Upper lobe of right lung (tissue), 1 donor: ENCODE results near the gene GSK3B. TPM values are rescaled to one million over a fixed set of nuclear protein-coding genes. Genes with fewer than 3 reads are reported as not detected.

Experiments used
- ATAC-seq: fragments of 200-7000 bp; cut with Tn5 transposase; one replicate; pipeline ENCODE4 v1.9.1; 2020; ENCODE audit warnings: mild to moderate bottlenecking, moderate library complexity
- DNase-seq: peaks from one replicate; pipeline ENCODE4 v3.0.0-alpha.2; 2020
- H3K27ac ChIP-seq: fragments of 200-600 bp; one replicate; pipeline ENCODE4 v1.8.0; 2022
- H3K27me3 ChIP-seq: fragments of 200-600 bp; one replicate; pipeline ENCODE4 v1.8.0; 2022; ENCODE audit warnings: mild to moderate bottlenecking
- H3K36me3 ChIP-seq: fragments of 200-600 bp; one replicate; pipeline ENCODE4 v1.8.0; 2022
- H3K4me1 ChIP-seq: fragments of 200-600 bp; one replicate; pipeline ENCODE4 v1.8.0; 2022
- H3K4me3 ChIP-seq: fragments of 200-600 bp; one replicate; pipeline ENCODE4 v1.8.0; 2022; ENCODE audit warnings: mild to moderate bottlenecking
- H3K9me3 ChIP-seq: fragments of 200-600 bp; one replicate; pipeline ENCODE4 v1.8.0; 2022
- intact Hi-C: fragments of 100-400 bp; cut with DNase I; formaldehyde crosslinking; loops from one replicate; pipeline ENCODE4 v1.11.0; 2022
- total RNA-seq: library from RNA; stranded (reverse); fragmentation: NEBNext Ultra II Directional; extraction: Animal tissue kit (Norgen Biotek cat#: 25700); gene quantifications from one replicate; pipeline ENCODE4 v1.2.1, GENCODE V29; 2021
- TF ChIP-seq, protein P1 (sequence below): fragments of 200-600 bp; IDR thresholded peaks from one replicate; pipeline ENCODE4 v1.8.0; 2022; ENCODE audit warnings: antibody characterized with exemption
- donor health status: DM: no; HTN: yes; CAD: no; lungs with severe emphysema.

The GSK3B gene
- total RNA-seq, 1 donor from 2014 or later: 55.2 TPM

DNA sequence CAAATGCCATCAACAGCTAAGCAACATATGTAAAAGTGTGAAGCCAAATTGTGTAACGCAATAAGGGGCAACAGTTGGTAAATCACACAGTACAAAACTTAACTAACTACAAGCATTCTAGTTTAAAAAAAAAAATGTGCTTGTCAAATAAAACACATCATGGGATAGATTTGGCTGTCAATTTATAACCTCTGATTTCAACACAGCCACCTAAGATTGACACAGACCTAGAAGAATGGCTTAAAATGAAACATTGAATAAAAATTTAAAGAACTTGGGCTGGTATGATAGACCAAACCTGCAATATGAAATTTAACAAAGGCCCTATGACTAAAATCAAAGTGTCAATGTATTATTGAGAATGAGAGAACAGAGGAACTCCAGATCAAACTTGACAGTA lies 164.0 kb downstream of the GSK3B start:
- intact Hi-C loops: no loop called here
- no peak for ATAC-seq
- TF ChIP-seq, protein P1, sequence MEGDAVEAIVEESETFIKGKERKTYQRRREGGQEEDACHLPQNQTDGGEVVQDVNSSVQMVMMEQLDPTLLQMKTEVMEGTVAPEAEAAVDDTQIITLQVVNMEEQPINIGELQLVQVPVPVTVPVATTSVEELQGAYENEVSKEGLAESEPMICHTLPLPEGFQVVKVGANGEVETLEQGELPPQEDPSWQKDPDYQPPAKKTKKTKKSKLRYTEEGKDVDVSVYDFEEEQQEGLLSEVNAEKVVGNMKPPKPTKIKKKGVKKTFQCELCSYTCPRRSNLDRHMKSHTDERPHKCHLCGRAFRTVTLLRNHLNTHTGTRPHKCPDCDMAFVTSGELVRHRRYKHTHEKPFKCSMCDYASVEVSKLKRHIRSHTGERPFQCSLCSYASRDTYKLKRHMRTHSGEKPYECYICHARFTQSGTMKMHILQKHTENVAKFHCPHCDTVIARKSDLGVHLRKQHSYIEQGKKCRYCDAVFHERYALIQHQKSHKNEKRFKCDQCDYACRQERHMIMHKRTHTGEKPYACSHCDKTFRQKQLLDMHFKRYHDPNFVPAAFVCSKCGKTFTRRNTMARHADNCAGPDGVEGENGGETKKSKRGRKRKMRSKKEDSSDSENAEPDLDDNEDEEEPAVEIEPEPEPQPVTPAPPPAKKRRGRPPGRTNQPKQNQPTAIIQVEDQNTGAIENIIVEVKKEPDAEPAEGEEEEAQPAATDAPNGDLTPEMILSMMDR: no peak
- no peak for DNase-seq
- H3K9me3 ChIP-seq: no peaks in the 10 kb centered on the region
- no peaks in the 10 kb centered on the region for H3K36me3 ChIP-seq
- no peak overlapping the region for H3K27ac ChIP-seq
- H3K27me3 ChIP-seq: no peaks in the 10 kb centered on the region
- H3K4me3 ChIP-seq: no peak overlapping the region
- no peaks in the 10 kb centered on the region for H3K4me1 ChIP-seq

DNA sequence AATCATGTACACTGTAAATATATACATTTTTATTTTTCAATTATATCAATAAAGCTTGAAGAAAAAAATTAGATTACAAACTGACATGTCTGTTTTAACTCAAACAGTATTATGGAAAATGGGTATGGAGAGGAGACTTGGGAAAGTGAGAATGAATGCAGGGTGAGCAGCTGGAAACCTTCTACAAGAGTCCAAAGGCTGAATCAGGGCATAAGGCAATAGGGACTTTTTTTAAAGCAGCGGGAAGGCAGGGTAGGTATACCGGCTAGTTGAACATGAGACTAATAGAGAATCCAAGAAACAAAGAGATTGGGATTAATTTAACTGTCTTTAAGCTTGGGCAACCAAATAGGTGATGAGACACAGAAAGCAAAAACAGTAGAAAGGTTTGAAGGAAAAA lies 167.1 kb downstream of the GSK3B start:
- no peaks in the 10 kb centered on the region for H3K9me3 ChIP-seq
- TF ChIP-seq, protein P1: no peak
- intact Hi-C loops: no loop called here
- no peak overlapping the region for H3K4me3 ChIP-seq
- no peak for DNase-seq
- H3K4me1 ChIP-seq: no peaks in the 10 kb centered on the region
- no peak overlapping the region for H3K27ac ChIP-seq
- ATAC-seq: no peak
- no peaks in the 10 kb centered on the region for H3K36me3 ChIP-seq
- H3K27me3 ChIP-seq: no peaks in the 10 kb centered on the region

DNA sequence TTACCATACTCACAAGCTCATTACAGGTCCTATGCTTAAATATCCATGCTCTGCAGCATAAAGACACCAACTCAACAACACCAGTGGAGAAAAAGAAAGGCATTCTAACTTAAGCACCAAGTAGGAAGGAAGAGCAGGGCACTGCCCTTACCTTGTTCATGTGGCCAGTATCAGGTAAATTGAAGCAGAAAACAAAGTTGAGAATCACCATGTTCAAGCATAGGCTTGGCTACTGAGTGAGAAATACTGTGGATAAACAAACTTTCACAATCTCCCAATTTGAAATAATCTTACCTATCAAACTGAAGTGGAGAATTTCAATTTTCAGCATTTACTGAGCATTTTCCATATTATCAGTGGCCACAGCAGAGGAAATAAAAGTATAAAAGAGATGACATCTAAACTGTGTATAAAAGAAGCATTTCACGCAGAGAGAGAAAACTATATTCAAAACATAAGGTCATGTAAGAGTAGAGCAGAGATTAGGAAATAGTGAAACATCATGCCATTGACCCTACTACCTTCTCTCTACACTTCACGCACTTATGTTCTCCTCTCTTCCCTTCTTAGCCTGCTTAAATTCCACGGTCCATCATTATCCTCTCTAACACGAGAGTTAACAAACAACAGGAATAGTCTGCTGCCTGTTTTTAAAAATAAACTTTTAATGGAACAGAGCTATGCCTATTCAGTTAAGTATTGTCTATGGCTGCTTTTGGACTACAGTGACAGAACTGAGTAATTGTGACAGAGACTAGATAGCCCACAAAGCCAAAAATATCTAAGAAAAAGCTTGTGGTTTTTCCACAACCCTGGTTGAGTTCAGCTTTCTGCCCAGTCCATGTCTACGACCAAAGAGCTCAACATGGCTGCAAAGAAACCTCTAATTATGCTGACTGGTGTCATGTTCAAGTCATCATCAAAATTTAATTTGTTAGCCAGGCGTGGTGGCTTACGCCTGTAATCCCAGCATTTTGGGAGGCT lies 169.8 kb downstream of the GSK3B start:
- DNase-seq (no peak), ATAC-seq (no peak)
- no peaks in the 10 kb centered on the region for H3K9me3 ChIP-seq
- no peaks in the 10 kb centered on the region for H3K36me3 ChIP-seq
- intact Hi-C loops: no loop called here
- no peaks in the 10 kb centered on the region for H3K27me3 ChIP-seq
- H3K4me1 ChIP-seq: no peaks in the 10 kb centered on the region
- no peak overlapping the region for H3K4me3 ChIP-seq
- TF ChIP-seq, protein P1: no peak
- H3K27ac ChIP-seq: no peak overlapping the region

DNA sequence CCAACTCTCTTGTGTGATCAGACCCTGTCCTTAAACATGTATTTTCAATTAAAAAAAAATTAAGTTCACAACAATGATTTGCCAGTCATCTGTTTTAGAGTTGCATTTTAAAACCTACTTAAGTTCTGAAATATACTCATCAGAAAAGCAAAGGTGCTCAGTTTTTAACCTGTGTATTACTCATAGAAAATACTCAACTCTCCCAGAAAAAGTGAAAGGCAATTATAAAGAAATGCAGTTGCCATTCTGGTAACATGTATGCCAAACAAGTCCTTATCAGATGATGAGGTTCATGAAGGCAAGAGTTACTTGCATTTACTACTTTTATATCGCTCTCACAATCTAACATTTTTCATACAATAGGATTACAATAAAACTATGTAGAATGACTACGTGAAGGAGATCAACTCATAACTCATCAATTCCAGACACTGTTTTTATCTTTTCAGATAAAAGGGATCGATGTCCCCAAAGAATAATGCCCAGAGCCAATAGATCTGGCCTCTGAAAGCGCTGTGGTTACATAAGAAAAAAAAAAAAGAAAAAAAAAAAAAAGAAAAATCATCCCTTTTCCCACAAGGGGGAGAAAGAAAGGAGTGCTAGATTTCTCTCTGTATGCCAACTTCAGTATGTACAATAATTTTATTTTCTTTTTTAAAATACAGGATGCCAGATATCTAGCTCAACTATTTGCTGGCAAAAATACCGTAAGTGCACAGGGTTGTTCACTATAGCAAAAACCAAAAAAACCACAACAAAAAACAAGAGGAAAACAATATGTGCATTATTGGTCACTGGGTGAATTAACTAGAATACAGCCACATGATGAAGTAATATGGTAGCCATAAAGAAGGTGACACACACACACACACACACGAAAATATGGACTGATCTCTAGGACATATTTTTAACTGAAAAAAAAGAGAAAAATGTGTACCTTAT lies 175.0 kb downstream of the GSK3B start:
- Histone ChIP-seq H3K36me3 (peaks cover 7% of the 10 kb centered on the region), H3K4me3 (no peak overlapping the region), H3K27ac (no peak overlapping the region), H3K9me3 (no peaks in the 10 kb centered on the region), H3K4me1 (no peaks in the 10 kb centered on the region), H3K27me3 (no peaks in the 10 kb centered on the region)
- DNase-seq (no peak), ATAC-seq (no peak)
- intact Hi-C loops: no loop called here
- TF ChIP-seq, protein P1: no peak

DNA sequence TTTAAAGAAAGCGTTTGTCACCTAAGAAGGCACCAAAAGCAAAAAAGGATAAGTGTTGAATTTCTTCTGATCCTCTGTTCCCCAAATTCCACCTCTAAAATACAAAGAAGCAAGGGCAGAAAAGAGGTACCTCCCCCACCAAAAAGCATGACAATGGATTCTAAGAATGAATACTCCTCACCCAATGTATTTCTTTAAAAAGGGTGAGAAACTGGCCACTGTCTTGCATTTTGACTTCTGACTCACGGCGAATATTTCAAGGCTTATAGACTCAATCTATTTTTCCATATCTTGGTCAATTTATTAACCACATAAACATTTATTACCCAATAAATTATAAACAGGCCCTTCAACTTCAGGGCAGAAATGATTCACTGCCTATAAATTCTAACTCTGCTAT lies 181.2 kb downstream of the GSK3B start:
- Histone ChIP-seq H3K4me3 (no peak overlapping the region), H3K36me3 (peaks cover 7% of the 10 kb centered on the region), H3K27ac (no peak overlapping the region), H3K27me3 (no peaks in the 10 kb centered on the region), H3K9me3 (no peaks in the 10 kb centered on the region), H3K4me1 (no peaks in the 10 kb centered on the region)
- intact Hi-C loops: no loop called here
- DNase-seq (no peak), ATAC-seq (no peak)
- TF ChIP-seq, protein P1: no peak
